Neural cell (in vitro differentiated cells): ENCODE data around the gene ABHD5. TPM values are rescaled to one million over a fixed set of nuclear protein-coding genes. Genes with fewer than 3 reads are reported as not detected.

Experiments used
- H2AFZ ChIP-seq: fragments of 200-600, 300-800 bp; sonication (generic), shearing (Covaris generic); 2 replicates; pipeline ENCODE4 v1.6.0; 2014; ENCODE audit warnings: low read depth, mild to moderate bottlenecking, antibody characterized with exemption, low read length, moderate library complexity
- H3F3A ChIP-seq: fragments of 200-600 bp; shearing (Covaris generic); 2 replicates; pipeline ENCODE4 v1.6.1; 2016; ENCODE audit warnings: mild to moderate bottlenecking, moderate library complexity, mixed read lengths, antibody characterized with exemption, low read length; ENCODE audit not compliant: insufficient read depth, poor library complexity, severe bottlenecking
- H3K27ac ChIP-seq: fragments of 200-600, 300-800 bp; sonication (generic), shearing (Covaris generic); 2 replicates; pipeline ENCODE4 v1.5.1; 2014; ENCODE audit warnings: mild to moderate bottlenecking, low read length, moderate library complexity
- H3K27me3 ChIP-seq: fragments of 300-800, 200-600 bp; sonication (generic), shearing (Covaris generic); 2 replicates; pipeline ENCODE4 v1.6.0; 2014; ENCODE audit warnings: mild to moderate bottlenecking, low read depth, low read length, moderate library complexity; ENCODE audit not compliant: insufficient read depth
- H3K36me3 ChIP-seq: fragments of 300-800, 200-600 bp; sonication (generic), shearing (Covaris generic); 2 replicates; pipeline ENCODE4 v1.5.1; 2014; ENCODE audit warnings: mild to moderate bottlenecking, antibody characterized with exemption, low read length, moderate library complexity; ENCODE audit not compliant: insufficient read depth
- H3K4me2 ChIP-seq: fragments of 300-800, 200-600 bp; sonication (generic), shearing (Covaris generic); 2 replicates; pipeline ENCODE4 v1.6.0; 2014; ENCODE audit warnings: mild to moderate bottlenecking, low read length
- H3K4me3 ChIP-seq: fragments of 300-800, 200-600 bp; sonication (generic), shearing (Covaris generic); 2 replicates; pipeline ENCODE4 v1.5.1; 2014; ENCODE audit warnings: mild to moderate bottlenecking, low read length, moderate library complexity
- H3K79me2 ChIP-seq: fragments of 200-600 bp; shearing (Covaris generic); replicated peaks from 2 replicates; pipeline ENCODE4 v1.6.0; 2014; ENCODE audit warnings: mild to moderate bottlenecking, low read length, moderate library complexity; ENCODE audit not compliant: insufficient read depth
- H3K9ac ChIP-seq: fragments of 300-800, 200-600 bp; sonication (generic), shearing (Covaris generic); 2 replicates; pipeline ENCODE4 v1.6.1; 2016; ENCODE audit warnings: mild to moderate bottlenecking, low read length, mixed read lengths
- H3K9me2 ChIP-seq: fragments of 200-600 bp; shearing (Covaris generic); 2 replicates; pipeline ENCODE4 v1.6.1; 2016; ENCODE audit warnings: mild to moderate bottlenecking, low read length, mixed read lengths; ENCODE audit not compliant: insufficient read depth
- H3K9me3 ChIP-seq: fragments of 200-600, 300-800 bp; sonication (generic), shearing (Covaris generic); 2 replicates; pipeline ENCODE4 v1.6.1; 2016; ENCODE audit warnings: mild to moderate bottlenecking, mixed run types, low read length, moderate library complexity, mixed read lengths
- H4K20me1 ChIP-seq: fragments of 200-600 bp; shearing (Covaris generic); 2 replicates; pipeline ENCODE4 v1.6.1; 2016; ENCODE audit warnings: mild to moderate bottlenecking, mixed run types; ENCODE audit not compliant: insufficient read depth
- EP300 ChIP-seq: fragments of 450-650 bp; conservative IDR thresholded peaks from 2 replicates; pipeline ENCODE4 v1.6.1; 2014; ENCODE audit warnings: antibody characterized with exemption, mild to moderate bottlenecking, moderate library complexity; ENCODE audit not compliant: poor library complexity, severe bottlenecking
- EZH2 ChIP-seq: fragments of 200-600, 300-800 bp; shearing (Covaris generic), sonication (generic); IDR thresholded peaks from 2 replicates; pipeline ENCODE4 v1.6.1; 2014; ENCODE audit warnings: antibody characterized with exemption, low read length, borderline replicate concordance, mild to moderate bottlenecking; ENCODE audit not compliant: insufficient read depth, poor library complexity, severe bottlenecking
- MXI1 ChIP-seq: fragments of 450-650 bp; conservative IDR thresholded peaks from 2 replicates; pipeline ENCODE4 v1.6.1; 2014; ENCODE audit warnings: antibody characterized with exemption, mild to moderate bottlenecking; ENCODE audit not compliant: poor library complexity, severe bottlenecking
- POLR2AphosphoS5 ChIP-seq: IDR thresholded peaks from 2 replicates; pipeline ENCODE4 v1.6.1; 2012
- RAD21 ChIP-seq: fragments of 450-650 bp; conservative IDR thresholded peaks from 2 replicates; pipeline ENCODE4 v1.6.1; 2014; ENCODE audit warnings: antibody characterized with exemption, mild to moderate bottlenecking, moderate library complexity
- SMC3 ChIP-seq: fragments of 450-650 bp; conservative IDR thresholded peaks from 2 replicates; pipeline ENCODE4 v1.6.1; 2014; ENCODE audit warnings: antibody characterized with exemption, mild to moderate bottlenecking, moderate library complexity; ENCODE audit not compliant: poor library complexity
- TAF1 ChIP-seq: IDR thresholded peaks from 2 replicates; pipeline ENCODE4 v1.6.1; 2012; ENCODE audit warnings: low read depth
- polyA plus RNA-seq: library from polyadenylated mRNA; depleted of rRNA; stranded (reverse); fragments of >200 nt; gene quantifications from 2 replicates; pipeline ENCODE4 v1.2.3, GENCODE V29; 2014
- TF ChIP-seq, protein P1 (sequence below): fragments of 450-650 bp; IDR thresholded peaks from 2 replicates; pipeline ENCODE4 v1.5.1; 2014; ENCODE audit warnings: antibody characterized with exemption, mild to moderate bottlenecking, moderate library complexity; ENCODE audit not compliant: poor library complexity, severe bottlenecking
- TF ChIP-seq, protein P2 (sequence below): IDR thresholded peaks from 2 replicates; pipeline ENCODE4 v1.6.1; 2012; ENCODE audit warnings: borderline replicate concordance

Gene ABHD5
- polyA plus RNA-seq, 1 donor from 2014 or later, result 26.6 TPM

GRCh38 chr3:43752905-43753304 is 62.2 kb downstream of the ABHD5 start:
- H3K79me2 ChIP-seq, result no peaks in the 10 kb centered on the region
- H4K20me1 ChIP-seq, result no peaks in the 10 kb centered on the region
- no peak overlapping the region for H3K9ac ChIP-seq
- TF ChIP-seq, protein P1, sequence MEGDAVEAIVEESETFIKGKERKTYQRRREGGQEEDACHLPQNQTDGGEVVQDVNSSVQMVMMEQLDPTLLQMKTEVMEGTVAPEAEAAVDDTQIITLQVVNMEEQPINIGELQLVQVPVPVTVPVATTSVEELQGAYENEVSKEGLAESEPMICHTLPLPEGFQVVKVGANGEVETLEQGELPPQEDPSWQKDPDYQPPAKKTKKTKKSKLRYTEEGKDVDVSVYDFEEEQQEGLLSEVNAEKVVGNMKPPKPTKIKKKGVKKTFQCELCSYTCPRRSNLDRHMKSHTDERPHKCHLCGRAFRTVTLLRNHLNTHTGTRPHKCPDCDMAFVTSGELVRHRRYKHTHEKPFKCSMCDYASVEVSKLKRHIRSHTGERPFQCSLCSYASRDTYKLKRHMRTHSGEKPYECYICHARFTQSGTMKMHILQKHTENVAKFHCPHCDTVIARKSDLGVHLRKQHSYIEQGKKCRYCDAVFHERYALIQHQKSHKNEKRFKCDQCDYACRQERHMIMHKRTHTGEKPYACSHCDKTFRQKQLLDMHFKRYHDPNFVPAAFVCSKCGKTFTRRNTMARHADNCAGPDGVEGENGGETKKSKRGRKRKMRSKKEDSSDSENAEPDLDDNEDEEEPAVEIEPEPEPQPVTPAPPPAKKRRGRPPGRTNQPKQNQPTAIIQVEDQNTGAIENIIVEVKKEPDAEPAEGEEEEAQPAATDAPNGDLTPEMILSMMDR, result no peak
- TF ChIP-seq TAF1 (no peak), POLR2AphosphoS5 (no peak), EZH2 (no peak), EP300 (no peak), MXI1 (no peak)
- TF ChIP-seq, protein P2, sequence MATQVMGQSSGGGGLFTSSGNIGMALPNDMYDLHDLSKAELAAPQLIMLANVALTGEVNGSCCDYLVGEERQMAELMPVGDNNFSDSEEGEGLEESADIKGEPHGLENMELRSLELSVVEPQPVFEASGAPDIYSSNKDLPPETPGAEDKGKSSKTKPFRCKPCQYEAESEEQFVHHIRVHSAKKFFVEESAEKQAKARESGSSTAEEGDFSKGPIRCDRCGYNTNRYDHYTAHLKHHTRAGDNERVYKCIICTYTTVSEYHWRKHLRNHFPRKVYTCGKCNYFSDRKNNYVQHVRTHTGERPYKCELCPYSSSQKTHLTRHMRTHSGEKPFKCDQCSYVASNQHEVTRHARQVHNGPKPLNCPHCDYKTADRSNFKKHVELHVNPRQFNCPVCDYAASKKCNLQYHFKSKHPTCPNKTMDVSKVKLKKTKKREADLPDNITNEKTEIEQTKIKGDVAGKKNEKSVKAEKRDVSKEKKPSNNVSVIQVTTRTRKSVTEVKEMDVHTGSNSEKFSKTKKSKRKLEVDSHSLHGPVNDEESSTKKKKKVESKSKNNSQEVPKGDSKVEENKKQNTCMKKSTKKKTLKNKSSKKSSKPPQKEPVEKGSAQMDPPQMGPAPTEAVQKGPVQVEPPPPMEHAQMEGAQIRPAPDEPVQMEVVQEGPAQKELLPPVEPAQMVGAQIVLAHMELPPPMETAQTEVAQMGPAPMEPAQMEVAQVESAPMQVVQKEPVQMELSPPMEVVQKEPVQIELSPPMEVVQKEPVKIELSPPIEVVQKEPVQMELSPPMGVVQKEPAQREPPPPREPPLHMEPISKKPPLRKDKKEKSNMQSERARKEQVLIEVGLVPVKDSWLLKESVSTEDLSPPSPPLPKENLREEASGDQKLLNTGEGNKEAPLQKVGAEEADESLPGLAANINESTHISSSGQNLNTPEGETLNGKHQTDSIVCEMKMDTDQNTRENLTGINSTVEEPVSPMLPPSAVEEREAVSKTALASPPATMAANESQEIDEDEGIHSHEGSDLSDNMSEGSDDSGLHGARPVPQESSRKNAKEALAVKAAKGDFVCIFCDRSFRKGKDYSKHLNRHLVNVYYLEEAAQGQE, result no peak
- H2AFZ ChIP-seq, result no peak overlapping the region
- H3K27me3 ChIP-seq, result no peaks in the 10 kb centered on the region
- no peak overlapping the region for H3K4me3 ChIP-seq
- H3K36me3 ChIP-seq, result no peaks in the 10 kb centered on the region
- H3K4me2 ChIP-seq, result no peak overlapping the region
- H3K9me2 ChIP-seq, result no peaks in the 10 kb centered on the region
- no peaks in the 10 kb centered on the region for H3F3A ChIP-seq
- H3K27ac ChIP-seq, result no peak overlapping the region
- H3K9me3 ChIP-seq, result no peaks in the 10 kb centered on the region

GRCh38 chr3:43753741-43754715 is 63.3 kb downstream of the ABHD5 start:
- no peak overlapping the region for H3K4me2 ChIP-seq
- no peaks in the 10 kb centered on the region for H3K36me3 ChIP-seq
- H3F3A ChIP-seq, result no peaks in the 10 kb centered on the region
- H4K20me1 ChIP-seq, result no peaks in the 10 kb centered on the region
- H3K9ac ChIP-seq, result no peak overlapping the region
- no peaks in the 10 kb centered on the region for H3K9me3 ChIP-seq
- no peak overlapping the region for H2AFZ ChIP-seq
- H3K4me3 ChIP-seq, result no peak overlapping the region
- no peaks in the 10 kb centered on the region for H3K9me2 ChIP-seq
- H3K79me2 ChIP-seq, result no peaks in the 10 kb centered on the region
- TF ChIP-seq EP300 (no peak), EZH2 (no peak), POLR2AphosphoS5 (no peak), RAD21 (no peak), MXI1 (no peak), SMC3 (no peak), TAF1 (no peak)
- TF ChIP-seq, protein P2, result no peak
- TF ChIP-seq, protein P1, result no peak
- no peak overlapping the region for H3K27ac ChIP-seq
- no peaks in the 10 kb centered on the region for H3K27me3 ChIP-seq
